H1 (cell line): ENCODE data around the gene RASSF3. TPM values are rescaled to one million over a fixed set of nuclear protein-coding genes. Genes with fewer than 3 reads are reported as not detected.

Source experiments
- CBX5 ChIP-seq: fragments of 300-800, 300-1000 bp; sonication (generic); IDR thresholded peaks from 2 replicates; pipeline ENCODE4 v1.7.1; 2016; ENCODE audit warnings: antibody characterized with exemption, low read length, low read depth
- EZH2 ChIP-seq: fragments of 200-600 bp; sonication (generic); IDR thresholded peaks from 2 replicates; pipeline ENCODE4 v1.7.1; 2012; ENCODE audit warnings: low read depth, mild to moderate bottlenecking, moderate library complexity, low read length, inconsistent platforms; ENCODE audit not compliant: severe bottlenecking
- GABPA ChIP-seq: IDR thresholded peaks from 2 replicates; pipeline ENCODE4 v1.6.1; 2011; ENCODE audit warnings: mild to moderate bottlenecking, low read length, moderate library complexity, borderline replicate concordance; ENCODE audit not compliant: insufficient read depth
- JUND ChIP-seq: IDR thresholded peaks from 2 replicates; pipeline ENCODE4 v1.6.1; 2011; ENCODE audit warnings: mild to moderate bottlenecking, improper control_type of control experiment, low read length
- POLR2AphosphoS5 ChIP-seq: IDR thresholded peaks from 2 replicates; pipeline ENCODE4 v1.6.1; 2011; ENCODE audit warnings: low read depth, low read length
- RFX5 ChIP-seq: IDR thresholded peaks from 2 replicates; pipeline ENCODE4 v1.6.1; 2011; ENCODE audit warnings: low read depth, low read length, improper control_type of control experiment, borderline replicate concordance
- TCF12 ChIP-seq: IDR thresholded peaks from 2 replicates; pipeline ENCODE4 v1.6.1; 2011; ENCODE audit warnings: low read depth, mild to moderate bottlenecking, low read length
- TEAD4 ChIP-seq: IDR thresholded peaks from 2 replicates; pipeline ENCODE4 v1.6.1; 2012; ENCODE audit warnings: low read depth, low read length, inconsistent platforms, mixed read lengths
- polyA plus RNA-seq, 7 experiments: library from polyadenylated mRNA; depleted of rRNA in 3 of 7; stranded (reverse) in 5 of 7; unstranded in 2 of 7; fragments of >200 nt in 5 of 7; fragments of 200-250 nt in 2 of 7; gene quantifications; 1 replicate in 5 of 7; 2 replicates in 1 of 7; 4 replicates in 1 of 7; pipeline versions ENCODE4 v1.2.1 to v1.2.3, GENCODE V29; 2011 to 2013; ENCODE audit warnings: missing spikeins in 2 of 7, mixed read lengths in 2 of 7
- total RNA-seq: library from RNA; stranded (reverse); fragmentation: NEBNext Ultra II Directional; extraction: Animal tissue kit (Norgen Biotek cat#: 25700); gene quantifications from 2 replicates; pipeline ENCODE4 v1.2.1, GENCODE V29; 2021
- TF ChIP-seq, protein P1 (sequence below): fragments of 300-600 bp; sonication (generic); IDR thresholded peaks from 2 replicates; pipeline ENCODE4 v1.7.1; 2012; ENCODE audit warnings: low read length, moderate library complexity, mild to moderate bottlenecking, inconsistent platforms; ENCODE audit not compliant: insufficient replicate concordance

RASSF3 gene
- total and polyA plus RNA-seq, 2 of the 8 experiments (the other 6 are each of a cell fraction or from before 2014, with no cell fraction given) = 19.1 to 64.3 TPM

- TF ChIP-seq, protein P1, sequence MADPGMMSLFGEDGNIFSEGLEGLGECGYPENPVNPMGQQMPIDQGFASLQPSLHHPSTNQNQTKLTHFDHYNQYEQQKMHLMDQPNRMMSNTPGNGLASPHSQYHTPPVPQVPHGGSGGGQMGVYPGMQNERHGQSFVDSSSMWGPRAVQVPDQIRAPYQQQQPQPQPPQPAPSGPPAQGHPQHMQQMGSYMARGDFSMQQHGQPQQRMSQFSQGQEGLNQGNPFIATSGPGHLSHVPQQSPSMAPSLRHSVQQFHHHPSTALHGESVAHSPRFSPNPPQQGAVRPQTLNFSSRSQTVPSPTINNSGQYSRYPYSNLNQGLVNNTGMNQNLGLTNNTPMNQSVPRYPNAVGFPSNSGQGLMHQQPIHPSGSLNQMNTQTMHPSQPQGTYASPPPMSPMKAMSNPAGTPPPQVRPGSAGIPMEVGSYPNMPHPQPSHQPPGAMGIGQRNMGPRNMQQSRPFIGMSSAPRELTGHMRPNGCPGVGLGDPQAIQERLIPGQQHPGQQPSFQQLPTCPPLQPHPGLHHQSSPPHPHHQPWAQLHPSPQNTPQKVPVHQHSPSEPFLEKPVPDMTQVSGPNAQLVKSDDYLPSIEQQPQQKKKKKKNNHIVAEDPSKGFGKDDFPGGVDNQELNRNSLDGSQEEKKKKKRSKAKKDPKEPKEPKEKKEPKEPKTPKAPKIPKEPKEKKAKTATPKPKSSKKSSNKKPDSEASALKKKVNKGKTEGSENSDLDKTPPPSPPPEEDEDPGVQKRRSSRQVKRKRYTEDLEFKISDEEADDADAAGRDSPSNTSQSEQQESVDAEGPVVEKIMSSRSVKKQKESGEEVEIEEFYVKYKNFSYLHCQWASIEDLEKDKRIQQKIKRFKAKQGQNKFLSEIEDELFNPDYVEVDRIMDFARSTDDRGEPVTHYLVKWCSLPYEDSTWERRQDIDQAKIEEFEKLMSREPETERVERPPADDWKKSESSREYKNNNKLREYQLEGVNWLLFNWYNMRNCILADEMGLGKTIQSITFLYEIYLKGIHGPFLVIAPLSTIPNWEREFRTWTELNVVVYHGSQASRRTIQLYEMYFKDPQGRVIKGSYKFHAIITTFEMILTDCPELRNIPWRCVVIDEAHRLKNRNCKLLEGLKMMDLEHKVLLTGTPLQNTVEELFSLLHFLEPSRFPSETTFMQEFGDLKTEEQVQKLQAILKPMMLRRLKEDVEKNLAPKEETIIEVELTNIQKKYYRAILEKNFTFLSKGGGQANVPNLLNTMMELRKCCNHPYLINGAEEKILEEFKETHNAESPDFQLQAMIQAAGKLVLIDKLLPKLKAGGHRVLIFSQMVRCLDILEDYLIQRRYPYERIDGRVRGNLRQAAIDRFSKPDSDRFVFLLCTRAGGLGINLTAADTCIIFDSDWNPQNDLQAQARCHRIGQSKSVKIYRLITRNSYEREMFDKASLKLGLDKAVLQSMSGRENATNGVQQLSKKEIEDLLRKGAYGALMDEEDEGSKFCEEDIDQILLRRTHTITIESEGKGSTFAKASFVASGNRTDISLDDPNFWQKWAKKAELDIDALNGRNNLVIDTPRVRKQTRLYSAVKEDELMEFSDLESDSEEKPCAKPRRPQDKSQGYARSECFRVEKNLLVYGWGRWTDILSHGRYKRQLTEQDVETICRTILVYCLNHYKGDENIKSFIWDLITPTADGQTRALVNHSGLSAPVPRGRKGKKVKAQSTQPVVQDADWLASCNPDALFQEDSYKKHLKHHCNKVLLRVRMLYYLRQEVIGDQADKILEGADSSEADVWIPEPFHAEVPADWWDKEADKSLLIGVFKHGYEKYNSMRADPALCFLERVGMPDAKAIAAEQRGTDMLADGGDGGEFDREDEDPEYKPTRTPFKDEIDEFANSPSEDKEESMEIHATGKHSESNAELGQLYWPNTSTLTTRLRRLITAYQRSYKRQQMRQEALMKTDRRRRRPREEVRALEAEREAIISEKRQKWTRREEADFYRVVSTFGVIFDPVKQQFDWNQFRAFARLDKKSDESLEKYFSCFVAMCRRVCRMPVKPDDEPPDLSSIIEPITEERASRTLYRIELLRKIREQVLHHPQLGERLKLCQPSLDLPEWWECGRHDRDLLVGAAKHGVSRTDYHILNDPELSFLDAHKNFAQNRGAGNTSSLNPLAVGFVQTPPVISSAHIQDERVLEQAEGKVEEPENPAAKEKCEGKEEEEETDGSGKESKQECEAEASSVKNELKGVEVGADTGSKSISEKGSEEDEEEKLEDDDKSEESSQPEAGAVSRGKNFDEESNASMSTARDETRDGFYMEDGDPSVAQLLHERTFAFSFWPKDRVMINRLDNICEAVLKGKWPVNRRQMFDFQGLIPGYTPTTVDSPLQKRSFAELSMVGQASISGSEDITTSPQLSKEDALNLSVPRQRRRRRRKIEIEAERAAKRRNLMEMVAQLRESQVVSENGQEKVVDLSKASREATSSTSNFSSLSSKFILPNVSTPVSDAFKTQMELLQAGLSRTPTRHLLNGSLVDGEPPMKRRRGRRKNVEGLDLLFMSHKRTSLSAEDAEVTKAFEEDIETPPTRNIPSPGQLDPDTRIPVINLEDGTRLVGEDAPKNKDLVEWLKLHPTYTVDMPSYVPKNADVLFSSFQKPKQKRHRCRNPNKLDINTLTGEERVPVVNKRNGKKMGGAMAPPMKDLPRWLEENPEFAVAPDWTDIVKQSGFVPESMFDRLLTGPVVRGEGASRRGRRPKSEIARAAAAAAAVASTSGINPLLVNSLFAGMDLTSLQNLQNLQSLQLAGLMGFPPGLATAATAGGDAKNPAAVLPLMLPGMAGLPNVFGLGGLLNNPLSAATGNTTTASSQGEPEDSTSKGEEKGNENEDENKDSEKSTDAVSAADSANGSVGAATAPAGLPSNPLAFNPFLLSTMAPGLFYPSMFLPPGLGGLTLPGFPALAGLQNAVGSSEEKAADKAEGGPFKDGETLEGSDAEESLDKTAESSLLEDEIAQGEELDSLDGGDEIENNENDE = no peak
- TF ChIP-seq RFX5 (no peak), CBX5 (no peak), GABPA (no peak), EZH2 (no peak), TEAD4 (no peak), TCF12 (no peak), JUND (no peak), POLR2AphosphoS5 (no peak)
These were observed 15.2 kb downstream of the RASSF3 start (continued) for GRCh38 chr12:64625243-64626077.
